ENCODE results near the gene CFTR. TPM values are rescaled to one million over a fixed set of nuclear protein-coding genes. Genes with fewer than 3 reads are reported as not detected.

CFTR gene
- total RNA-seq, 1 experiment from 2014 or later = 0.31 TPM

- CTCF ChIA-PET = no interaction called here
- intact Hi-C loops (cut with micrococcal nuclease; ENCODE audit: unreplicated experiment) = no loop called here
- no TSS peak for BruUV-seq (replicated peaks)
- Histone ChIP-seq H3K4me1 (ENCODE audit: control insufficient read depth, insufficient read depth, low read length) (no peaks in the 10 kb centered on the region), H3K4me3 (ENCODE audit: low read depth in 2 of 2, low read length in 2 of 2) (no peak overlapping the region), H3K36me3 (ENCODE audit: control insufficient read depth, insufficient read depth, low read length) (no peaks in the 10 kb centered on the region), H3K27me3 (ENCODE audit: control insufficient read depth, insufficient read depth, low read length) (no peaks in the 10 kb centered on the region), H3K9me3 (ENCODE audit: control insufficient read depth, insufficient read depth, low read depth, low read length) (no peaks in the 10 kb centered on the region), H3K27ac (ENCODE audit: low read length) (no peak overlapping the region)
- in situ Hi-C loops (cut with HindIII; ENCODE audit: low pct_unique_long_range_greater_than_20kb, low sequenced_read_pairs) = no loop called here
- ATAC-seq = no peak
- no peak for TF ChIP-seq REST (IDR thresholded peaks at IDR 0.05; ENCODE audit: insufficient read depth in 1 of 2, low read depth in 2 of 2, low read length in 1 of 2)
- no peak for TF ChIP-seq CTCF (IDR thresholded peaks at IDR 0.05)
- TF ChIP-seq POLR2AphosphoS5 (IDR thresholded peaks at IDR 0.05; ENCODE audit: low read depth, low read length) = no peak
- no peak for TF ChIP-seq TCF7L2 (IDR thresholded peaks at IDR 0.05; ENCODE audit: low read depth, low read length)
- no peak for TF ChIP-seq SIN3A (IDR thresholded peaks at IDR 0.05; ENCODE audit: borderline replicate concordance, insufficient read depth, low read depth, low read length)
- DNase-seq (ENCODE audit: low read depth, low spot score) = no peak
- POLR2A ChIA-PET = no interaction called here
These were observed 121.1 kb downstream of the CFTR start for GRCh38 chr7:117600911-117601310.

- intact Hi-C loops (cut with micrococcal nuclease; ENCODE audit: unreplicated experiment) = no loop called here
- H3K4me3 ChIP-seq (ENCODE audit: low read depth in 2 of 2, low read length in 2 of 2) = no peak overlapping the region
- H3K4me1 ChIP-seq (ENCODE audit: control insufficient read depth, insufficient read depth, low read length) = no peaks in the 10 kb centered on the region
- no peak overlapping the region for H3K27ac ChIP-seq (ENCODE audit: low read length)
- POLR2A ChIA-PET = no interaction called here
- ATAC-seq = no peak
- in situ Hi-C loops (cut with HindIII; ENCODE audit: low pct_unique_long_range_greater_than_20kb, low sequenced_read_pairs) = no loop called here
- CTCF ChIA-PET = no interaction called here
- no peaks in the 10 kb centered on the region for H3K36me3 ChIP-seq (ENCODE audit: control insufficient read depth, insufficient read depth, low read length)
- TF ChIP-seq POLR2AphosphoS5 (IDR thresholded peaks at IDR 0.05; ENCODE audit: low read depth, low read length) (no peak), REST (IDR thresholded peaks at IDR 0.05; ENCODE audit: insufficient read depth in 1 of 2, low read depth in 2 of 2, low read length in 1 of 2) (no peak), CTCF (IDR thresholded peaks at IDR 0.05) (no peak), SIN3A (IDR thresholded peaks at IDR 0.05; ENCODE audit: borderline replicate concordance, insufficient read depth, low read depth, low read length) (no peak), TCF7L2 (IDR thresholded peaks at IDR 0.05; ENCODE audit: low read depth, low read length) (no peak)
- no peak for DNase-seq (ENCODE audit: low read depth, low spot score)
- no peaks in the 10 kb centered on the region for H3K27me3 ChIP-seq (ENCODE audit: control insufficient read depth, insufficient read depth, low read length)
- BruUV-seq (replicated peaks) = no TSS peak
- no peaks in the 10 kb centered on the region for H3K9me3 ChIP-seq (ENCODE audit: control insufficient read depth, insufficient read depth, low read depth, low read length)
These were observed 123.8 kb downstream of the CFTR start for GRCh38 chr7:117603627-117604026.
